Measurements from ENCODE around the gene SNX13. TPM values are rescaled to one million over a fixed set of nuclear protein-coding genes. Genes with fewer than 3 reads are reported as not detected.
A peak's percentile ranks its signal among the peaks of the same experiment; 100 is the strongest.

Gene SNX13
- polyA plus RNA-seq, 5 donors, result 23.9 to 46.6 (median 44.8) TPM

DNA sequence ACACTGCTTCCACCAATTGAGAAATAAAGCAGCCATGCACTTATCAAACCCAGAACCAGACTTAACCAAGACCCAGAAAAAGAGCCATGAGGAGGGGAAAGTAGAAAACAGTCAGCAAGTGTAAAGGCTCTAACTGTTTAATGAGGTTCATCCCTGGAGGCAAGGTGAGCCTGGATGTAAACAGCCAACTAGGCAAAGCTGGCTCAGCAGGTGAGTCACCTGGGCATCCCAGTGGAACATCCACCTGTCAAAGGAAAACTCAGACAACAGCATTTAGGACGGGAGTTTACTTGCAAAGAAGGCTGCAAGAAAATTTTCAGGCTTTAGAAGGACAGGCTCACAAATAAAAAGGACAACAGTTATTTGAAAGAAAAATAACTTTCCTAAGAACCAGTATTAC, 153.0 kb downstream of the SNX13 start:
- DNase-seq, result no peak

DNA sequence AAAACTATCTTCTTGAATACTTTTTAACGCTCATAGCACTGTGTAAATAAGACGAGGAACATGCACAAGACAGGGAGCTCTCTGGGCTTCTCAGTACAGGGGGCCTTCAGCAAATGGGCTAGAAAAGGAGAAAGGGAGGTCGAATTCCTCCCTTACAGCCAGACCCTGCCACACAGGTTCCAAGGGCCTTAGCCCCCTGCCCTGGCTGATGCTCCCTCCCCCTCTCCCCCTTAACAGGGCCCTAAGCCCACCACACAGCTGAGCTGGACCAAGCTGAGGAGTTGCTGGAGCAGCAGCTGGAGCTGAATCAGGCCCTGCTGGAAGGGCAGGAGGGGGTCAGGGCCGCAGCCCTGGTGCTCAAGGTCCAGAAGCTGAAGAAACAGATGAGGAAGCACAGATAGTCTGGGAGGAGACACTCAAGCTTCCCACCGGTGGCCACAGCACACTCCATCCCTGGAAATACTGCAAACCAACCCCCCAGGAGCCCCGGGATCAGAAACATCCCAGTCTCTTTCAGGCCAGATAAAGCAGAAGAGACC, 153.9 kb downstream of the SNX13 start:
- no peak for DNase-seq

DNA sequence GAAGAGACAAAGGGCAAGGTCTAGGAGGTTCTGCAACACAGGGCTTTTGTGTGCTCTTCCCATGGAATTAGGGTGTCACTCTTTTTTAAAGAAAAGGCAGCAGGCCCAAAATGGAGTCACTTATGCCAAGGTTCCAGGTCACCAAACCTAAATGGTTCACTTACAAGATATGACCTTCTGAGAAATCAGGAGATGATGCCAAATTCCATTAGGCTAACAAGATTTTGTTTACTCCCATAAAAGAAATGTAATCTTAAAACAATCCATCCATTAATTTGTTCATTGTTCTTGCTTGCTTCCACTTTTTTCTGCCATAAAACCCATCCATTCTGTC, 158.1 kb downstream of the SNX13 start:
- DNase-seq, result no peak

DNA sequence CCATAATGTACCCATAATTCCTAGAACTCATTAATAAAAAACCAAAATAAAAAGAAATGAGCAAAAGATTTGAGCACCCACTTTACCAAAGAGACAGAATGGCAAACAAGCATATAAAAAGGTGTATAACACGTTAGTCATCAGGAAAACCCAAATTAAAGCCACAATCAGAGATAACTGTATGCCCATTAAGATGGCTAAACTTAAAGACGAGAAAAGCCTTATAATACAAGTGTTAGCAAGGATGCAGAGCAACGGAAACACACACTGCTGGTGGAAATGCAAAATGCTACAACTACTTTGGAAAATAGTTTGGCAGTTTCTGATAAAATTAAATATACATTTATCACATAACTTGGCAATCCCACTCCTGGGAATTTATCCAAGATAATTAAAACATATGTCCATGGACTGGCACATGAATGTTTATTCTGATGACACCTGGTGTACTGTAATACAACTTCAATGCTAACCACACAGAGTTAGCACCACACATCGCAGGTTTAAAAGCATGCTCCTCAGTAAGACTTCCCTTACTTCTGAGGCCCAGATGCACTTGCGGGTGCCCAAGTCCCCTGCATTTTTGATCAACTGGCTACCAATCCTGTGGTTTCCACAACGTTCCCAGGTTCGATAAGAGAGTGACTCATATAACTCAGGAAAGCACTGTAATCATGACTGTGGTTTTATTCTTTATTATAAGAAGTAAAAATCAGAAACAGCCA, 158.6 kb downstream of the SNX13 start:
- no peak for DNase-seq

DNA sequence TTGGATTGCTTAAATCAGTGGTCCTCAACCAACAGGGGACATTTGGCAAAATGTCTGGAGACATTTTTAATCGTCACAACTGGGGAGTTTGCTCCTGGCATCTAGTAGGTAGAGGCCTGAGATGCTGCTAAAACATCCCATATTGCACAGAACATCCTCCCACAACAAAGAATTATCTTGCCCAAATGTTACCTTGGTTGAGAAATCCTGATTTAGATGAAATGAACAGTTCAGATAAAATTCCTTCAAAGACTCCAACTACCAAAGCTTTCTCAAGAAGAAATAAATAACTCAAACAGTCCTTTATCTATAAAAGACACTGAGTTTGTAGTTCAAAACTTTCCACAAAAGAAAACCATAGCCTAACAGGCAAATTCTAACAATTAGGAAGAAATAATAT, 160.9 kb downstream of the SNX13 start:
- DNase-seq, result no peak

DNA sequence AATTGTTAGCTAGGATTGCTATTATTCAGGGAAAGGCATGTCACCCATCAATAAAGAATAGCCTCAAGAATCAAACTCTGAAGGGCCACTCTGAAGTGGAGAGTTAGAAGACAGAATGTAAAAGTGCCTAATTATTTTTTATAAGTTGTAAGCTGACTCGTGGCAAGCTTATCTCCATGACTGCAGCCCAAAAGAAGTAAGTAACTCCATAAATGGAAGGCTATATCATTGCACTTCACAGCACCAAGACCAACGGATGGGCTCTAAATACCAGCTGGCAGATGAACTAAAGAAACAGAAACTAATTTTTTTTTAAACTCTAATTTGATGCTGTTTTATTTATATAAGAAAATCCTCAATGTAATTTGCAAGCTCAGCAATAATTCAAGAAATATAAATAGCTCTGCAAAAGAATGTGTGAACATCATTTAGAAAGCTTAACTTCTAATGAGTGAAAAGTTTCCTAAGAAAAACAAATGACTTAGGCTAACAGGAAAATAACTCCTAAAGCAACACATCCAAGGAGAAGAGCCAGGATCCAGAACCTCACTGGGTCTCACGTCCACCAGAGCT, 165.5 kb downstream of the SNX13 start:
- DNase-seq, result no peak

DNA sequence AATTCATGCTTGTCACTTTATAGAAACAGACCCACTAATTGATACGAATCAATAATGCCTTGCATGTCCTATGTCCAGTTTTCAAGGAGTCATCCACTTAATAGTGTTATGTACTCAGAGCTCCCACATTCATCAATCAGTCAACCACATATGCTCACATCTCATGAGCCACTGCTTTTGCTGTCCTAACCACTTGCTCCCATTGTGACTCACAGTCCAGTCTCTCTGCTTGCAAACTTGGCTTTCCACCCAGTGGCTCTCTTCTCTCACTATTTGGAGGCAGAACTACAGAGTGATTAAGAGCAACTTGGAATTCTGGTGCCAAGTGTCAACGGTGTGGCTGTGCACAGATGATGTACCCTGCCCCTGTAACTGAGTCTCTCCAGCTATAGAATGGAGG, 166.0 kb downstream of the SNX13 start:
- no peak for DNase-seq

DNA sequence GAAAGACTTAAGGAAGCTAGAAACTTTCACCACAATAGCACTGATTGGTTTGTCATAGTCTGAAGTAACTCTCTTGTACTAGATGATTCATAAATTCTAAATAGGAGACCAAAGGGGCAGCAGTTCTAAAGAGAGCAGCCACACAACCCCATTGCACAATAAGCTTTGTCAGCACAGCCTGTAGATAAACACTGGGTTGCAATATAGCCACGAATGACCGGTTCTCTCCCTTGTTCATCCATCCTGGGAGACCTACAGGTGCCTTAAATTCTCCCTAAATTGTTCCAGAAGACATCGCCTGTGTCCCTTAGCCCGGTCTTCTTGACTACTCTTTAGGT, 167.0 kb downstream of the SNX13 start:
- DNase-seq, result no peak

DNA sequence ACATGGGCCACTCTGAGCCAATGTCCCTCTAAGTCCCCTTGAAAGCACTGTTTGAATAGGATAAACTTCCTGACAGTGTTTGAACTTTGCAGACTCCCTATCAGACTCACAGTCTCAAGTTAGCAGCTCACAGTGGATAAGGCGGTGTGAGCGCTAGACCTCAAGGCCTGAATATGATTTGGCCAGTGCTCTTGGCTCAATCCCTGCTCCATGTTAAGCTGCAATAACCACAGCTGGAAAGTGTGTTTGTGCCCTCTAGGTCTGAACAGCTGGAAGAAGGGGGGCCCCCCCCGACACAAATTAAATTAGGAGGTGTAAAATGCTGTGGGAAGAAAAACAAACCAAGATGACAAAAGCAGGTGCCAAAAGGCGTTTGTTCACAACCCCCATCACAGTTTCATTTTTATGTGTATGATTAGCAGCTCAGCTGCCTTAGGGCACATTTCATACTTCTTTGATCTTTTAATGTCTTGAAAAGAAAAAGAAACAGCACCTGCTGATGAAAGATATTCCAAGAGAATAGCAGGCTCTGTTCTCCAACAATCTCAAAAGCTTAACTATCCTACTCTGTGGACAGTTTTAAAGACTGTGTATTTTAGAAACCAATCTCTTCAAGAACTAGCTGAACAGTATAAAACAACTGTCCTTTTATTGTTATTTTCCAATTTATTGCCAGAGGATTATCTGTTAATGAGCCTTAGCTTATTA, 167.6 kb downstream of the SNX13 start:
- DNase-seq, result no peak

DNA sequence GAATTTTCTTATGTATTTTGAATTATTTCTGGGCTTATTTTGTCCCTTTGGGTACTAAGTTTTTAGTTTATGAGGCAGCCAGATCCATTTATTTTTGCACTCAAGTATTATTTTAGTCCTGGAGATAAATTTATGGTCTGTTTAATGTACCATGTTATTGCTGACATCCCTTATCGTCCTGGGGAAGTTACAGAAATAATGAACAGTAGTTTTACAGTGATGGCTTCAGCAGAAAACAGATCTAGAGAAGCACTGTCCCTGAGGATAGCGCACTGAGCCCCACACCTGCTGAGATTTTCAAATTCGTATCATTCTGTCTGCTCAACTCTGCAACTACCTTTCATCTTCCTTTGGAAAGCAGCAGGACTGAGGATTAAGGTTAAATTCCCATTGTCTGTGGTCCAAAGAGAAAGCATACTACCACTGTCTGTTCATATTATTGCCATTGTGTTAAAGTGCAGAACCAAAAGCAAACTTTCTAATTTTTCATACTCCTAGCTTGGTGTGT, 168.3 kb downstream of the SNX13 start:
- no peak for DNase-seq

DNA sequence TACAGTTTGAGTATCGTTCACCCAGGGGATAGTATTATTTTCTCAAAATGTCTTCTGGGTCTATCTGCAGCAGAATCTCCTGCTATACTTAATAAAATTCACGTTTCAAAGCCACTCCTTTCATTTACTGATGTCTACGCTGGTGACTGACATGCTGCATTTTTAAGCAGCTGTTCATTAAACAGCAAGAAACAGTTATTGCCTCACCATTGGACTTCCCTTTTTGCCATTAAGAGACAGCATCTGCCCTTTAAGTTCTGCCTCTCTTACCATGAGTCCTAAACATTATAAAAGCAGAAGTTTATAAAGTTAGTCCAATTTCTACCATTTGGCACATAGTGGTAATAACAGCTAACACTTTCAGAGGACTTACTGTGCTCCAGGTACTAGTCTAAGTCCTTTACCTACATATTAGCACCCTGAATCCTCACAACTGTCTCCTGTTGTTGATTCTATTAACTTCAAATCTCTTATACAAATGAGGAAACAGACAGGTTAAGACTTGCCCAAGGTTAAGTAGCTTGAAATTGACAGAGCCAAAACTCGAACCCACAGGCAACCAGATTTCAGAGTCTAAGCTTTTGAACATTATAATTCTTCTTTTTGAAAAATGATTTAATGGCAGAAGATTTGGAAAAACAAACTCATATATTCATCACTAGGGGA, 169.5 kb downstream of the SNX13 start:
- no peak for DNase-seq

DNA sequence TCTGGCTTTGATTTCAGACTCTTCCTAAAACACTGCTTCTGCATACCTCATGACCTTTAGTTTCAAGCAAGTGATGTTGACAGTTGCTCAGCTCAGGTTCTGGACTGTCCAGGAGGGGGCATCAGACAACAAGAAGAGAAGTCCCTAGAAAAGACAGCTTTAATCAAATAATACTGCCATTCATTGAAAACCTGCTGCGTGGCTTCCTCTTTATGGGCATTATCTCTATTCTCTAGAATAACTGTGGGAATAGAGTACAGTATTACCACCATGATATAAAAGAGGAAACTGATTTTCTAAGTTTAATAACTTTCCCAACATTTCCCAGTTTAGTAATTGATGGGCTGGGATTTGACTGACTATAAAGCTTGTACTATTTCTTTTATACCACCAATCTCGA, 170.4 kb downstream of the SNX13 start:
- peak; percentile 12 to 24 for DNase-seq

DNA sequence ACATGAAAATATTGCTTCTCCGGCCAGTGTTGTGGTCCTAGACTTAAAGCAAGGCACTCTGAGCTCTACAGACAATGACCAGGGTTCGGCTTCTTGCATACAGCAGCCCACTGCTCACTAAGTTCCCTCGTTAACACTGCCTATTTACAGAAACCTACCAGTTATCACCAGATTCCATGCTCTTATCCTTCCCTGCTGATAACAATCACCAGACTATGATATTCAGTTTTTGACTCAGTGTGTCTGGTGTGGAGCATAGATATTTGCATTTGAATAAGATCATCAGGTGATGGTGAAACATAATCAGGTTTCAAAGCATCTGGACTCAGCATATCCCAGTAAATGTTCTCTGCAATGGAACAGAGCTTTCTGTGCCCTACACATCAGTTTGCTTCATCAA, 182.3 kb downstream of the SNX13 start:
- no peak for DNase-seq

DNA sequence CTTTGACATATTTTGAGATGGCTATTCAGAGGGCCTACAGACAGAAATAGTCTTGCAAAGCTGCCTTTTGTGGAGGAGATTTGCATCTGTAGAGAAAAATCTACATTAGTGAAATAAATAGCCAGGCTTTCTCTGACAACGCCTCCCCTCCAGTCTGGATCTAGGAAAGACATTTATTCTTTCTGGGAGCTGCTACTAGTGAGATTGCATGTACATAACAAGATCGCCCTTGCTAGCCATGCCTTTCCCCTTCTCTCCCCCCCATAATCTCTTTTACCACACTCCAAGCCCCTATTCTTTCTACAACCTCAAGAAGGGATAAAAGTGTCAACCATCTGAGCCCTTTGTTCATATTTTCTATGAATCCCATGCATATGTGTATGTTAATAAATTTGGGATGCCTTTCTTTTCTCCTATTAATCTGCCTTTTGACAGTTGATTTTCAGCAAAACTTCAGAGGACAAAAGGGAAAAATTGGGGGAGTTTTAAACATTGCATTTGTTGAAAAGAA, 194.2 kb downstream of the SNX13 start:
- DNase-seq, result no peak

DNA sequence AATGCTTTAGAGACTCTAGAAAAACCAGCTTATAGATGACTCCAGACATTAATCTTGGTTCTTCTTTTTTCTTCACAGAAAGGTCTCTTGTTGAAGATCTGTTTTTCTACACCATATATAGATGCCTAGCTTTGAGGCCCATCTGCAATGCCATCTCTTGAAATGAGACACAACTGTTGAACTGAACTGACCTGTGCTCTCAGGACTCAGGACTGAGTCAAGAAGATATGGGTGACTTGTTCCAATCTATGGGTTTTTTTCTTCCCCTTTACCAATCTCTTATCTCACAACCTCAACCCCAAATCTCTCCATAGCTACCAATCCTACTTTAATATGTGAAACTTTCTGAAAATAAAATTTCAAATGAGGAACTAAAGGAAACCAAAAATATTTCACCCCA, 194.7 kb downstream of the SNX13 start:
- no peak for DNase-seq

DNA sequence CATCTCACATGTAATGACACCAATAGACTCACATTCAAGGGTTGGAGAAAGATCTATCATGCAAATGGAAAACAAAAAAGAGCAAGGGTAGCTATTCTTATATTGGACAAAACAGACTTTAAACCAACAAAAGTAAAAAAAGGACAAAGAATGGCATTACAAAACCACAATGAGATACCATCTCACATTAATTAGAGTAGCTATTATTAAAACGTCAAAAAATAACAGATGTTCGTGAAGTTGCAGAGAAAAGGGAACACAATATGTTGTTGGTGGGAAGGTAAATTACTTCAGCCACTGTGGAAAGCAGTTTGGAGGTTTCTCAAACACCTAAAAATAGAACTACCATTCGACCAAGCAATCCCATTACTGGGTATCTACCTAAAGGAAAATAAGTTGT, 197.0 kb downstream of the SNX13 start:
- DNase-seq, result no peak

DNA sequence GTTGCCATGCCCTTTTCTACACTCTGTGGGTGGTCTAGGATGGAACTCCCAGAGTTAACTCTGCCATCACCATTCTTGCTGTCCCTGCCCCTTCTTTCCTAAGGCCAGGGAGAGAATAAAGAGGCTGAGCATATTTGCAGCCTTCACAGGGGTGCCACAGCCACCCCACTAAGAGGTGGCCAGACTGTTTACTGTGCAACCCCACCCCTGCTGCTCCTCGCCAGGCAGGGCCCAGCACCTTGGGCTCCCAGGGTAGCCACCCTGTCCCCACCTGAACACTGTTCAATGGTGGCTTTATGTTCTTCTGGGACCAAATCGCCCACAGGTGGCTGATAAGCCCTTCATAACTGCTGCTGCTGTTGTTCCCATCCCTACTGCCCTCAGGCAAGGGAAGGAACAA, 198.9 kb downstream of the SNX13 start:
- no peak for DNase-seq

Other genes starting within 250 kb of the SNX13 start
- not detected for gene PRPS1L1, start 87.4 kb upstream of the SNX13 start, polyA plus RNA-seq (ENCODE audit: insufficient read depth in 1 of 5, insufficient read length in 5 of 5, low replicate concordance in 1 of 5)

Data from right lung (tissue), 5 donors.